ENCODE data around the gene SLC6A12.
"Not testable (repeated sequence)": the region's sequence is repeated elsewhere in the genome, so short reads cannot be mapped to it uniquely, and the experiment has no call there.

SLC6A12 gene

DNA sequence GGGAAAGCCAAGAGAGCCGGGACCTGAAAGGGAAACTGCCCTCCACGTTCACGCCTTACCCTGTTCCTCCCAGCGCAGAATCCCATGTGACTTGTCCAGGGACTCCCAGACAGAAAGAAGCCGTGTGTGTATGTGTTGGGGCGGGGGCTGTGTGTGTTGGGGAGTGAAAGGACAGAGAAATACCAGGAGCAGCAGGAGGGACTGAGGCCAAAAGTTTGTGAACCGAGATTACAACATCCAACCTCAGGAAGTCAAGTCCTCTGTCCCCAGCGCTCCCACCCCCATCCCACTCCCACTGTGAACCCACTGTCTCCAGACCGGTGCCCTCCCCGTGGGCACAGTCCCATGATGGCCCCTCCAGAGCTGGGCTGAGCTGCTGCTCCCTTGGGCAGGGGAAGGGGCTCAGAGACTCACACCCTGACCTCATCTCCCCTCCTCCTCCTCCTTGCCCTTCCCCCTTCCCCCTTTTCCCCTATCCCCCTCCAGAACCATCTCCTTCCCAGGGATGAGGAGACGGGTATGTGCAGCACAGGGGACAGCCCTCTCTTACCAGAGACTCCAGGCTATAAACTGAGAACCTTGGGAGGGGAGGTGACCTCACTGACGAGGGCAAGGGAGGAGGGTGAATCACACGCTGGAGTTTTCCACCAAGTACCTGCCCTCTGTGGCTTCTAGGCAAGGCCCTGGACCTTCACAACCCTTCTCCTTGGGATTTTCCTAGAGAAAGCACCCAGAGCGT, at the start of gene SLC6A12:
Gene SLC6A12, minus strand, starts transcription at position 155 of the 739 bp plus-strand sequence. CDS start 4,171 bp downstream, outside the sequence.
- DNase-seq (ENCODE audit: low read depth, low spot score) = no peak

GRCh38 chr12:263574-263973, 49.6 kb upstream of the SLC6A12 start:
- no peak for DNase-seq (ENCODE audit: low read depth, low spot score)

DNA sequence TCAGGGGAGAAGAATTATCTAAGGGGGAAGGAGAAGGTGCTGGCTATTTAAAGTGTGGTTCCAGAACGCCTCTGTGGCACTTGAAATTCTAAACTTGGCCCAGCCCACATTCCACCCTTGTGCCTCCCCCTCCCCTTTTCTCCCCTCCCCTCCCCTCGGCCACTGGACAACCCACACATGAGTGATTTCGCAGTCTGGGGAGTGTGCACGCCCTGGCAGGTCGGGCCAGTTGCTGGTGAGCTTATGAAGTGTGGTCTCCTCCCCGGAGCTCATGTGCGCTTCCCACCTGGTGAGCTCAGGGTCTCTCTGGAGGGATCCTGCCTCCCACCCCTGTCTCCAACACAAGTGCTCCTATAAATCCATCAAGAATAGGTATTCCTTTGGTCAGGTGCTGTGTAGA, 48.9 kb upstream of the SLC6A12 start, which contains the start of gene SLC6A13:
Gene SLC6A13, minus strand, starts transcription at position 20 of the 400 bp plus-strand sequence. CDS start 2,784 bp downstream, outside the sequence.
- DNase-seq (ENCODE audit: low read depth, low spot score) = no peak

- no peak for DNase-seq (ENCODE audit: low read depth, low spot score)
These were observed 48.2 kb upstream of the SLC6A12 start for GRCh38 chr12:262113-262512.

DNA sequence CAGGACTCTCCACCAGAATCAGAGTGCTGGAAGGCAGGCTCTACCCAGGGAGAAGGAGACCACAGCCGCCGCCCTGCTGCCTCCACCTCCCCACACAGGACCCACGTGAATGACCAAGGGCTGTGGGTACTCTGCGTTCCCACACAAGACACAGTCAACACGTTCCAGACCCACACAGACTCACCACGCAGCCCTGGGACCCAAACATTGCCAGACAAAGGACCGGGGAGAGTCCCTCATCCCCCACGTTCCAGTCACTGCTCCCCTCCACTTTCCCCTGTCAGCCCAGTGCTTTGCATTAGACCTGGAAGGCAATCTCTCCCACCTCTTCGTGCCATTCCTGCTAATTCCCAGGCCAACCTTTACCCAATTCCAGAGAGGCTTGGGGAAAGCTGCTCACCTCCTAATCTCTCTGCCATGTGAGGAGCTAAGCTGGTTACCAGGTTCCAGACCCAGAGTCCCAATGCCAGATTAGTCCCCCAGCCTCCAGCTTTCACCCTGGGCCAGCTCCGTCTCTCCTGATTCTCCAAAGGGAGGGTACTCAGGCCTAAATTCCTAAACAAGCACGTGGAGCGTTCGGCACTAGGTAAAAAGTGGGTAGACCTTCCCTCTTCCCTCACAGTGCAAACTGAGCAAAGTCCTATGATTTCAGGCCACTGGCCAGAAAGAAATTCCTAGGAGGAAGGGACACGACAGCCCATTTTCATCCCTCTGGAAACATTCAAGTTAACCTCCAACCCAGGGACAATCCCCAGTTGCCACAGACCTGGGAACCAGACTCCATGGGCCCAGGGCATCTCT, 43.8 kb upstream of the SLC6A12 start:
- no peak for DNase-seq (ENCODE audit: low read depth, low spot score)

DNA sequence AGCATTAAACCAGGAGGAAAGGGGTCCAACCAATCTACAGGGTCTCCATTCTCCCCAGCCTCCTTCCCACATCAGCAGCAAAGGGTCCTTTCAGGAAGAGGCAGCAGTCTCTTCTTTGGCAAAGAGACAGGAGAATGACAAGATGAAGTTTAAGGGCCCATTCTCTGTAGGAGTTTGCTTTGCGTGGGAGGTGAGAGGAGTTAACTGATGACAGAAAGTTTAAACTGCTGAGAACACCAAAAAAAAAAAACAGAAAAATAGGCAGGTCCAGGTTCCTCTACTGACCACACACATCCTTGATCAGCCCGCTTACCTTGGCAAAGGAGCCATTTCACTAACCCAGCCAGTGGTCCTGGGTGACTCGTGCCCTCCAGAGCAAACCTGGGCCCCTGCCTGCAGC, 43.0 kb upstream of the SLC6A12 start:
- no peak for DNase-seq (ENCODE audit: low read depth, low spot score)

DNA sequence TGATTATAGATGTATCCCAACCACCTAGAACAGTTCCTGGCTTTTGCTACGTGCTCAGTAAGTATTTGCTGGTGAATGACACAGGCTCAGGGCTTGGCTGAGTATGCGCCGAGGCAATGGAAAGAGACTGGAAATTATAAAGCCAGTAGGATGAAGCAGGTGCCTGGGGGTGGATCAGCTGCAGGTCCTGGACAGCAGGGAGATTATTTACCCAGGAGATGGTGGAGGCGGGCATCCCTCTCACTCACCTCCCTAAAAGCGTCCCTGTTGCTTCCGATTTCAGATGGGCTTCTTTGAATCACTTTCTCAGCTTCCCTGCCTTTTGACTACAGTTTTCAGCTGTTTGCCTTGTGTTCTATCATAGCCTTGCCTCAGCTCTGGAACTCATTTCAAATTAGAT, 42.3 kb upstream of the SLC6A12 start:
- no peak for DNase-seq (ENCODE audit: low read depth, low spot score)

GRCh38 chr12:254912-255311, 41.0 kb upstream of the SLC6A12 start:
- no peak for DNase-seq (ENCODE audit: low read depth, low spot score)

GRCh38 chr12:254039-254438, 40.1 kb upstream of the SLC6A12 start:
- no peak for DNase-seq (ENCODE audit: low read depth, low spot score)

- DNase-seq (ENCODE audit: low read depth, low spot score) = no peak
These were observed 39.3 kb upstream of the SLC6A12 start for GRCh38 chr12:253116-253831.

GRCh38 chr12:252636-253035, 38.7 kb upstream of the SLC6A12 start:
- DNase-seq (ENCODE audit: low read depth, low spot score) = no peak

- DNase-seq (ENCODE audit: low read depth, low spot score) = no peak
These were observed 33.3 kb upstream of the SLC6A12 start for GRCh38 chr12:247271-247670.

GRCh38 chr12:243381-243780, 29.4 kb upstream of the SLC6A12 start:
- no peak for DNase-seq (ENCODE audit: low read depth, low spot score)

- DNase-seq (ENCODE audit: low read depth, low spot score) = no peak
These were observed 28.5 kb upstream of the SLC6A12 start for GRCh38 chr12:242496-242895.

- DNase-seq (ENCODE audit: low read depth, low spot score) = no peak
These were observed 27.3 kb upstream of the SLC6A12 start for GRCh38 chr12:241266-241665.

- DNase-seq (ENCODE audit: low read depth, low spot score) = no peak
These were observed 26.6 kb upstream of the SLC6A12 start for GRCh38 chr12:240566-240965.

GRCh38 chr12:238736-239398, 24.9 kb upstream of the SLC6A12 start:
- DNase-seq (ENCODE audit: low read depth, low spot score) = no peak

- DNase-seq (ENCODE audit: low read depth, low spot score) = no peak
These were observed 24.2 kb upstream of the SLC6A12 start for GRCh38 chr12:238116-238515.

DNA sequence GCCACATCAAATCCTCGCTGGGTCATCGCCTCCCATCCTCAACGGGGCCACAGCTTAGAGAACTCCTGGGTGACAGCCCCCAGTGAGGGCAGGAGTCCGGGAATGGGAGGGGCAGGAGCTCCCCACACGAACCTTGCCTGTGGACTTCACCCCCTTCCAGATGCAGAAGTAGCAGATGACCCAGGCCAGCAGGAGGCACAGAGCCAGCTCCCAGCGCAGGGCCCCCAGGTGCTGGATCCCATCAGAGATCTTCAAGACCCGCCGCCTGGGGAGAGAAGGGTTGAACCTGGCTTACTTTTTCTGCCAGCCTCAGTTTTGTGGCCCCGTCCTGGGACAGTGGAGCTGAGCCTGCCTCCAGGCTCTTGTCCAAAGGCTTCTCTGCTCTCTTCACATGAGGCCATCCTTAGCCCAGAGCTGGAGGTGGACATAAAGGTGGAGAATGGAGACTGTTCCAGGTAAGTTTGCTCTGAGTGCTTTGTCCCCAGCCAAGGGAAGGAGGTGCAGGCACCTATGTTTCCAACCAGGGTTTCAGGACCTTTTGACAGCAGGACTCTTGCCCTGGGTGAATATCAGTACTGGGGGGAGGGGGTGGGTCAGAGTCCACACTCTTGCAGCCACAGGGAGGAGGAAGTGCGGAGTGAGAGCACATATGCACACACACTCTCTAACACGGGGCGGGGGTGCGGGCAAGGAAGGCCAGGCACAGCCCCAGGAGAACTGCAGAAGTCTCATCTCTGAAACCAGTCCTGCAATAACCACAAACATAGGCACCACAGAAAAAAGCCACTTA, 23.3 kb upstream of the SLC6A12 start:
- DNase-seq (ENCODE audit: low read depth, low spot score) = no peak

- no peak for DNase-seq (ENCODE audit: low read depth, low spot score)
These were observed 22.5 kb upstream of the SLC6A12 start for GRCh38 chr12:236445-236844.

DNA sequence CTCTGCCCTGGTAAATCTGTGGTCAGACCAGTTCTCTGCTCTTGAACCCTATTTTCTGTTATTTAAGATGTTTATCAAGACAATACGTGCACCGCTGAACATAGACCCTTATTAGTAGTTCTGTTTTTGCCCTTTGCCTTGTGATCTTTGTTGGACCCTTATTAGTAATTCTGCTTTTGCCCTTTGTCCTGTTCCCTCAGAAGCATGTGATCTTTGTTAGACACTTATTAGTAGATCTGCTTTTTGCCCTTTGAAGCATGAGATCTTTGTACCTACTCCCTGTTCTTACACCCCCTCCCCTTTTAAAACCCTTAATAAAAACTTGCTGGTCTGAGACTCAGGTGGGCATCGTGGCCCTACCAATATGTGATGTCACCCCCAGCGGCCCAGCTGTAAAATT, 22.0 kb upstream of the SLC6A12 start:
- not testable (repeated sequence) for DNase-seq (ENCODE audit: low read depth, low spot score)

All from activated CD4-positive, CD25-positive, alpha-beta regulatory T cell treated with anti-CD3 and anti-CD28 coated beads, Interleukin-2, amount 50 U/mL, for 16 hours (primary cell).